Neural crest cell (in vitro differentiated cells): ENCODE data around the gene MALAT1. TPM values are rescaled to one million over a fixed set of nuclear protein-coding genes. Genes with fewer than 3 reads are reported as not detected.

ENCODE experiments used
- DNase-seq: peaks from one replicate; pipeline ENCODE4 v3.0.0; 2021; ENCODE audit warnings: low read depth, mixed read lengths, low spot score
- H3K27ac Mint-ChIP-seq: one replicate; pipeline ENCODE4 v1.8.0; 2021; ENCODE audit warnings: mild to moderate bottlenecking, mixed read lengths; ENCODE audit not compliant: unreplicated experiment
- H3K27me3 Mint-ChIP-seq: 2 replicates; pipeline ENCODE4 v1.8.0; 2021; ENCODE audit warnings: low read depth, mild to moderate bottlenecking, mixed read lengths
- H3K36me3 Mint-ChIP-seq: 2 replicates; pipeline ENCODE4 v1.8.0; 2021; ENCODE audit warnings: low read depth, mild to moderate bottlenecking, mixed read lengths
- H3K4me1 Mint-ChIP-seq: 2 replicates; pipeline ENCODE4 v1.8.0; 2021; ENCODE audit warnings: mixed read lengths
- H3K4me3 Mint-ChIP-seq: one replicate; pipeline ENCODE4 v1.8.0; 2021; ENCODE audit warnings: mild to moderate bottlenecking, mixed read lengths
- H3K9me3 Mint-ChIP-seq: 2 replicates; pipeline ENCODE4 v1.8.0; 2021; ENCODE audit warnings: mixed read lengths
- CTCF ChIP-seq: fragments of 200-600 bp; sonication (generic); conservative IDR thresholded peaks from 2 replicates; pipeline ENCODE4 v1.5.0; 2021; ENCODE audit warnings: antibody characterized with exemption, mild to moderate bottlenecking
- total RNA-seq: library from RNA; stranded (reverse); gene quantifications from 2 replicates; pipeline ENCODE4 v1.2.1, GENCODE V29; 2021

MALAT1 gene
- total RNA-seq, 1 donor from 2014 or later = 5,409 TPM

GRCh38 chr11:65535102-65535501, 36.3 kb downstream of the MALAT1 start:
- Mint-ChIP-seq H3K27me3 (peaks cover 31% of the 10 kb centered on the region), H3K4me3 (peak overlapping the region; percentile 23), H3K36me3 (peaks cover 10% of the 10 kb centered on the region), H3K4me1 (peaks cover 2% of the 10 kb centered on the region), H3K27ac (no peak overlapping the region), H3K9me3 (no peaks in the 10 kb centered on the region)
- no peak for TF ChIP-seq CTCF
- DNase-seq = no peak

- no peak overlapping the region for H3K27ac Mint-ChIP-seq
- no peaks in the 10 kb centered on the region for H3K9me3 Mint-ChIP-seq
- no peak for TF ChIP-seq CTCF
- DNase-seq = no peak
- H3K36me3 Mint-ChIP-seq = peaks cover 8% of the 10 kb centered on the region
- H3K4me3 Mint-ChIP-seq = peak overlapping the region; percentile 38
- no peaks in the 10 kb centered on the region for H3K4me1 Mint-ChIP-seq
- H3K27me3 Mint-ChIP-seq = peaks cover 45% of the 10 kb centered on the region
Observed at GRCh38 chr11:65536412-65537295, 37.8 kb downstream of the MALAT1 start.

- Mint-ChIP-seq H3K4me3 (peak overlapping the region; percentile 59), H3K27ac (no peak overlapping the region), H3K9me3 (no peaks in the 10 kb centered on the region), H3K27me3 (peaks cover 51% of the 10 kb centered on the region), H3K4me1 (peaks cover 4% of the 10 kb centered on the region), H3K36me3 (peaks cover 8% of the 10 kb centered on the region)
- no peak for TF ChIP-seq CTCF
- no peak for DNase-seq
Observed at GRCh38 chr11:65537296-65537597, 38.4 kb downstream of the MALAT1 start.

GRCh38 chr11:65537620-65538231, 38.9 kb downstream of the MALAT1 start:
- peaks cover 8% of the 10 kb centered on the region for H3K36me3 Mint-ChIP-seq
- no peak for TF ChIP-seq CTCF
- H3K9me3 Mint-ChIP-seq = no peaks in the 10 kb centered on the region
- peaks cover 4% of the 10 kb centered on the region for H3K4me1 Mint-ChIP-seq
- H3K4me3 Mint-ChIP-seq = peak overlapping the region; percentile 59
- no peak overlapping the region for H3K27ac Mint-ChIP-seq
- H3K27me3 Mint-ChIP-seq = peaks cover 55% of the 10 kb centered on the region
- no peak for DNase-seq

GRCh38 chr11:65538232-65538914, 39.5 kb downstream of the MALAT1 start:
- no peak for TF ChIP-seq CTCF
- Mint-ChIP-seq H3K27me3 (peaks cover 57% of the 10 kb centered on the region), H3K27ac (no peak overlapping the region), H3K4me3 (peak overlapping the region; percentile 44), H3K4me1 (peaks cover 4% of the 10 kb centered on the region), H3K9me3 (no peaks in the 10 kb centered on the region), H3K36me3 (peaks cover 6% of the 10 kb centered on the region)
- DNase-seq = no peak
